ENCODE data around the gene HADHB.

Gene HADHB

GRCh38 chr2:26337298-26337697, 92.6 kb downstream of the HADHB start:
- DNase-seq (ENCODE audit: insufficient read length, low spot score) (no peak), FAIRE-seq (no peak)
- no peak for TF ChIP-seq POLR2A (IDR thresholded peaks at IDR 0.05; ENCODE audit: low read depth, low read length)
